A673 (cell line): ENCODE data around the gene ACSS1.

ENCODE experiments used
- CTCF ChIP-seq: fragments of 300-800, 200-600 bp; sonication (generic); conservative IDR thresholded peaks from 2 replicates; pipeline ENCODE4 v1.5.1; 2017; ENCODE audit warnings: low read depth, mild to moderate bottlenecking, antibody characterized with exemption, low read length, moderate library complexity, mixed read lengths
- EZH2 ChIP-seq: fragments of 200-600 bp; sonication (generic); IDR thresholded peaks from 2 replicates; pipeline ENCODE4 v1.6.1; 2017; ENCODE audit warnings: borderline replicate concordance, low read depth, mild to moderate bottlenecking, mixed read lengths, antibody characterized with exemption, low read length; ENCODE audit not compliant: poor library complexity, severe bottlenecking

GRCh38 chr20:25033265-25033923, 24.5 kb downstream of the ACSS1 start:
- no peak for TF ChIP-seq CTCF
- no peak for TF ChIP-seq EZH2
